Panc1 (cell line): Measurements from ENCODE around the gene VIPAS39. TPM values are rescaled to one million over a fixed set of nuclear protein-coding genes. Genes with fewer than 3 reads are reported as not detected.

Source experiments
- ATAC-seq: fragments of 200-7000 bp; cut with Tn5 transposase; 2 replicates; pipeline ENCODE4 v1.9.1; 2020; ENCODE audit warnings: mild to moderate bottlenecking, moderate library complexity
- BruUV-seq: library from RNA; stranded (reverse); fragments of 400-500 nt; replicated peaks from 2 replicates; lab custom pipeline; 2021; lab: Mats Ljungman, UMichigan
- CTCF ChIA-PET: fragments of 300-600 bp; sonication (Branson Sonifier 250); formaldehyde crosslinking; loops from one replicate; lab custom pipeline; 2022; ENCODE audit warnings: antibody characterized with exemption; lab: Charles Lee
- POLR2A ChIA-PET: fragments of 300-600 bp; sonication (Branson Sonifier 250); formaldehyde crosslinking; loops from one replicate; lab custom pipeline; 2022; ENCODE audit warnings: antibody characterized with exemption; lab: Charles Lee
- DNase-seq: peaks from one replicate; pipeline ENCODE4 v3.0.0-alpha.2; 2010; ENCODE audit warnings: low read depth, low spot score
- H3K27ac ChIP-seq: 2 replicates; pipeline ENCODE4 v1.5.1; 2011; ENCODE audit warnings: mild to moderate bottlenecking, low read length, inconsistent platforms
- H3K27me3 ChIP-seq: fragments of 200-500 bp; sonication (Bioruptor generic); 2 replicates; pipeline ENCODE4 v1.6.0; 2014; ENCODE audit warnings: low read length, inconsistent platforms; ENCODE audit not compliant: control insufficient read depth, insufficient read depth
- H3K36me3 ChIP-seq: fragments of 200-500 bp; sonication (Bioruptor generic); 2 replicates; pipeline ENCODE4 v1.5.1; 2014; ENCODE audit warnings: inconsistent platforms, mild to moderate bottlenecking, low read length, moderate library complexity; ENCODE audit not compliant: control insufficient read depth, insufficient read depth
- H3K4me1 ChIP-seq: 2 replicates; pipeline ENCODE4 v1.5.1; 2011; ENCODE audit warnings: inconsistent platforms, mild to moderate bottlenecking, low read length, moderate library complexity; ENCODE audit not compliant: control insufficient read depth, insufficient read depth
- H3K4me3 ChIP-seq, 2 experiments: 2 replicates each; pipeline ENCODE4 v1.5.1; 2011 to 2012; ENCODE audit warnings: low read depth in 2 of 2, low read length in 2 of 2, mild to moderate bottlenecking in 2 of 2, inconsistent platforms in 1 of 2, moderate library complexity in 1 of 2
- H3K9me3 ChIP-seq: fragments of 200-500 bp; sonication (Bioruptor generic); 2 replicates; pipeline ENCODE4 v1.5.1; 2014; ENCODE audit warnings: low read depth, mild to moderate bottlenecking, inconsistent platforms, low read length, moderate library complexity; ENCODE audit not compliant: control insufficient read depth, insufficient read depth
- CTCF ChIP-seq: fragments of 450-650 bp; IDR thresholded peaks from 2 replicates; pipeline ENCODE4 v1.5.1; 2017; ENCODE audit warnings: mild to moderate bottlenecking
- POLR2AphosphoS5 ChIP-seq: IDR thresholded peaks from 2 replicates; pipeline ENCODE4 v1.6.1; 2012; ENCODE audit warnings: mild to moderate bottlenecking, low read depth, low read length, moderate library complexity
- REST ChIP-seq, 2 experiments: IDR thresholded peaks; 2 replicates each; pipeline ENCODE4 v1.6.1; 2011 to 2012; ENCODE audit warnings: low read depth in 2 of 2, control low read depth in 1 of 2, low read length in 1 of 2, mild to moderate bottlenecking in 1 of 2, moderate library complexity in 1 of 2; ENCODE audit not compliant: insufficient read depth in 1 of 2
- SIN3A ChIP-seq: IDR thresholded peaks from 2 replicates; pipeline ENCODE4 v1.6.1; 2012; ENCODE audit warnings: low read depth, mild to moderate bottlenecking, low read length, moderate library complexity, borderline replicate concordance; ENCODE audit not compliant: insufficient read depth
- TCF7L2 ChIP-seq: IDR thresholded peaks from 2 replicates; pipeline ENCODE4 v1.6.1; 2011; ENCODE audit warnings: mild to moderate bottlenecking, low read depth, low read length, inconsistent platforms
- in situ Hi-C: cut with HindIII; loops from 2 replicates; pipeline ENCODE4 v1.10.0; 2016; ENCODE audit warnings: low sequenced_read_pairs, low pct_unique_long_range_greater_than_20kb
- intact Hi-C: fragments of 100-400 bp; cut with micrococcal nuclease; formaldehyde crosslinking; loops from one replicate; pipeline ENCODE4 v1.10.0; 2022; ENCODE audit not compliant: unreplicated experiment
- total RNA-seq: library from RNA; stranded (reverse); gene quantifications from one replicate; pipeline ENCODE4 v1.2.1, GENCODE V29; 2021; ENCODE audit not compliant: unreplicated experiment

VIPAS39 gene
- total RNA-seq, 1 experiment from 2014 or later = 12.4 TPM

- POLR2A ChIA-PET = interaction anchor here (0.7 kb wide), 1 partner anchor 655 kb away, joined by 5 read pairs; no protein-coding TSS in a partner anchor
- no peak for TF ChIP-seq SIN3A
- TF ChIP-seq CTCF = no peak
- no peak for TF ChIP-seq REST (IDR thresholded peaks at IDR 0.05; ENCODE audit: insufficient read depth in 1 of 2, low read depth in 2 of 2, low read length in 1 of 2)
- TF ChIP-seq TCF7L2 = 0 out of 2 replicates have a peak, but pooled peaks have one; percentile 30
- Histone ChIP-seq H3K4me3 (peak overlapping the region; percentile 70 to 83), H3K36me3 (no peaks in the 10 kb centered on the region; the same call in 1 of the 2 replicates), H3K27ac (peak overlapping the region; percentile 81), H3K9me3 (no peaks in the 10 kb centered on the region), H3K4me1 (peaks cover 6% of the 10 kb centered on the region), H3K27me3 (no peaks in the 10 kb centered on the region)
- intact Hi-C loops (no loop called here), in situ Hi-C loops (no loop called here)
- BruUV-seq = no TSS peak
- no peak for DNase-seq
- ATAC-seq = peak; percentile 29
- CTCF ChIA-PET = interaction anchor here (0.5 kb wide), 1 partner anchor 28 kb away, joined by 3 read pairs; no protein-coding TSS in a partner anchor
Measured at GRCh38 chr14:77377502-77377844, 79.9 kb downstream of the VIPAS39 start.

GRCh38 chr14:77376771-77377501, 80.5 kb downstream of the VIPAS39 start, which contains the start of the genes SAMD15 and TMED8:
Gene SAMD15, plus strand, starts transcription at chr14:77377379. Its CDS starts 40 bp downstream, at chr14:77377419.
Gene TMED8, minus strand, starts transcription at chr14:77377094. Its CDS starts 41 bp downstream, at chr14:77377053.
- H3K27me3 ChIP-seq = no peaks in the 10 kb centered on the region
- ChIA-PET CTCF (interaction anchor here (0.5 kb wide), 1 partner anchor 28 kb away, joined by 3 read pairs; no protein-coding TSS in a partner anchor), POLR2A (interaction anchor here (0.6 to 0.7 kb wide), 3 partner anchors 205 to 654 kb away, joined by 3 to 14 read pairs (median 5); no protein-coding TSS in a partner anchor)
- no peaks in the 10 kb centered on the region for H3K9me3 ChIP-seq
- in situ Hi-C loops (no loop called here), intact Hi-C loops (no loop called here)
- ATAC-seq = peak; percentile 99
- peaks cover 6% of the 10 kb centered on the region for H3K4me1 ChIP-seq
- BruUV-seq = no TSS peak
- H3K27ac ChIP-seq = peak within 1 kb of the TSS; percentile 81
- H3K36me3 ChIP-seq = no peaks in the 10 kb centered on the region; the same call in 1 of the 2 replicates
- no peak for TF ChIP-seq REST (IDR thresholded peaks at IDR 0.05; ENCODE audit: insufficient read depth in 1 of 2, low read depth in 2 of 2, low read length in 1 of 2)
- 0 out of 2 replicates have a peak, but pooled peaks have one; percentile 83 for TF ChIP-seq SIN3A
- peak; percentile 33; the same call in 1 of the 2 replicates for TF ChIP-seq POLR2AphosphoS5
- TF ChIP-seq CTCF = peak; percentile 27; the same call in 1 of the 2 replicates
- peak; percentile 78 for TF ChIP-seq TCF7L2
- DNase-seq = peak; percentile 69
- H3K4me3 ChIP-seq = peak within 1 kb of the TSS; percentile 70 to 83
